ENCODE results near the gene NEUROD4.

NEUROD4 gene

GRCh38 chr12:55065535-55065934, 45.8 kb downstream of the NEUROD4 start:
- Mint-ChIP-seq H3K4me3 (no peak overlapping the region), H3K36me3 (no peaks in the 10 kb centered on the region), H3K9me3 (no peaks in the 10 kb centered on the region), H3K4me1 (peaks cover 6% of the 10 kb centered on the region), H3K27ac (no peak overlapping the region)
- DNase-seq (ENCODE audit: low spot score in 2 of 2) (no peak), ATAC-seq (no peak)

GRCh38 chr12:55067701-55068100, 47.9 kb downstream of the NEUROD4 start:
- no peaks in the 10 kb centered on the region for H3K9me3 Mint-ChIP-seq
- no peaks in the 10 kb centered on the region for H3K36me3 Mint-ChIP-seq
- H3K4me1 Mint-ChIP-seq, result peaks cover 7% of the 10 kb centered on the region
- no peak overlapping the region for H3K4me3 Mint-ChIP-seq
- no peak for DNase-seq (ENCODE audit: low spot score in 2 of 2)
- no peak overlapping the region for H3K27ac Mint-ChIP-seq
- no peak for ATAC-seq

- Mint-ChIP-seq H3K36me3 (no peaks in the 10 kb centered on the region), H3K27ac (no peak overlapping the region), H3K4me1 (peaks cover 7% of the 10 kb centered on the region), H3K4me3 (no peak overlapping the region), H3K9me3 (no peaks in the 10 kb centered on the region)
- ATAC-seq, result peak; percentile 68
- DNase-seq (ENCODE audit: low spot score in 2 of 2), result no peak
These were observed 48.7 kb downstream of the NEUROD4 start for GRCh38 chr12:55068416-55069010.

GRCh38 chr12:55072083-55072482, 52.3 kb downstream of the NEUROD4 start:
- Mint-ChIP-seq H3K9me3 (no peaks in the 10 kb centered on the region), H3K4me3 (no peak overlapping the region), H3K36me3 (no peaks in the 10 kb centered on the region), H3K27ac (no peak overlapping the region), H3K4me1 (peaks cover 7% of the 10 kb centered on the region)
- ATAC-seq, result peak; percentile 85
- DNase-seq (ENCODE audit: low spot score in 2 of 2), result peak; percentile 51 to 76

- ATAC-seq (peak; percentile 71), DNase-seq (ENCODE audit: low spot score in 2 of 2) (peak; percentile 56 to 79)
- Mint-ChIP-seq H3K4me1 (peaks cover 7% of the 10 kb centered on the region), H3K9me3 (no peaks in the 10 kb centered on the region), H3K36me3 (no peaks in the 10 kb centered on the region), H3K27ac (no peak overlapping the region), H3K4me3 (no peak overlapping the region)
These were observed 53.6 kb downstream of the NEUROD4 start for GRCh38 chr12:55073043-55074022.

GRCh38 chr12:55074806-55075205, 55.0 kb downstream of the NEUROD4 start:
- Mint-ChIP-seq H3K36me3 (no peaks in the 10 kb centered on the region), H3K4me3 (no peak overlapping the region), H3K4me1 (peaks cover 7% of the 10 kb centered on the region), H3K27ac (no peak overlapping the region), H3K9me3 (no peaks in the 10 kb centered on the region)
- ATAC-seq (no peak), DNase-seq (ENCODE audit: low spot score in 2 of 2) (no peak)
